Stimulated activated CD8-positive, alpha-beta memory T cell treated with anti-CD3 and anti-CD28 coated beads, Interleukin-12 subunit alpha, Interleukin-12 subunit beta, amount 100 ng/mL, for 24 hours (primary cell): ENCODE data around the gene OXT.
"Not testable (repeated sequence)": the region's sequence is repeated elsewhere in the genome, so short reads cannot be mapped to it uniquely, and the experiment has no call there.

ENCODE experiments used
- DNase-seq: peaks from one replicate; pipeline ENCODE4 v3.0.0-alpha.2; 2020; ENCODE audit errors: extremely low read depth

The OXT gene

DNA sequence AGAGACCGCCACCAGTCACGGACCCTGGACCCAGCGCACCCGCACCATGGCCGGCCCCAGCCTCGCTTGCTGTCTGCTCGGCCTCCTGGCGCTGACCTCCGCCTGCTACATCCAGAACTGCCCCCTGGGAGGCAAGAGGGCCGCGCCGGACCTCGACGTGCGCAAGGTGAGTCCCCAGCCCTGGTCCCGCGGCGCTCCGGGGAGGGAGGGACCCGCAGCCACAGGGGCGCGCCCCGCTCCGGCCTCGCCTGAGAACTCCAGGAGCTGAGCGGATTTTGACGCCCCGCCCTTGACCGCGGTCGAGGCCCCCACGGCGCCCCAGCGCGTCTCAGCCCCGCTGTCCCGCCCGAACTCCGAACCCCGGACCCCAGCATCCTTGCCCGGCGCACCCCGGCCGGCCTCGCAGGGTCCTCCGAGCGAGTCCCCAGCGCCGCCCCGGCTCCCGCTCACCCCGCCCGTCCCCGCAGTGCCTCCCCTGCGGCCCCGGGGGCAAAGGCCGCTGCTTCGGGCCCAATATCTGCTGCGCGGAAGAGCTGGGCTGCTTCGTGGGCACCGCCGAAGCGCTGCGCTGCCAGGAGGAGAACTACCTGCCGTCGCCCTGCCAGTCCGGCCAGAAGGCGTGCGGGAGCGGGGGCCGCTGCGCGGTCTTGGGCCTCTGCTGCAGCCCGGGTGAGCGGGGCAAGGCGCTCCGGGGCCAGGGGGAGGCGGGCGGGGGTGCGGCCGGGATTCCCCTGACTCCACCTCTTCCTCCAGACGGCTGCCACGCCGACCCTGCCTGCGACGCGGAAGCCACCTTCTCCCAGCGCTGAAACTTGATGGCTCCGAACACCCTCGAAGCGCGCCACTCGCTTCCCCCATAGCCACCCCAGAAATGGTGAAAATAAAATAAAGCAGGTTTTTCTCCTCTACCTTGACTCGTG is at the start of gene OXT:
TSS of gene OXT (plus strand) at position 11 of the 920 bp plus-strand sequence. CDS start at position 47, 36 bp downstream.
- DNase-seq = peak; percentile 37

DNA sequence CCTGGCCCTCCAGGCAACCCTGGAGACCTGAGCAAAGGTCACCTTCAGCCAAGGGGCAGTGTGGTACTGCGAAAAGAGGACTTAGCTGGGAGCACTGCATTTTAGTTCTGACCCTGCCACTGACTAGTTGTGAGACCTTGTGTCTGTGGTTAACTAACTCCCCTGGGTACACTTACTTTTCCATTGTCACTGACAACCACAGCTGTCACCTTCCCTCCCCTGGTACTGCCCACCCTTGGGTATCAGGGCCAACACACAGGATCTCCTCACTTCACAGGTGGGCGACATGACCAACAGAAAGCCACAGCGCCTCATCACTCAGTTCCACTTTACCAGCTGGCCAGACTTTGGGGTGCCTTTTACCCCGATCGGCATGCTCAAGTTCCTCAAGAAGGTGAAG is 49.6 kb upstream of the OXT start:
- DNase-seq = no peak

DNA sequence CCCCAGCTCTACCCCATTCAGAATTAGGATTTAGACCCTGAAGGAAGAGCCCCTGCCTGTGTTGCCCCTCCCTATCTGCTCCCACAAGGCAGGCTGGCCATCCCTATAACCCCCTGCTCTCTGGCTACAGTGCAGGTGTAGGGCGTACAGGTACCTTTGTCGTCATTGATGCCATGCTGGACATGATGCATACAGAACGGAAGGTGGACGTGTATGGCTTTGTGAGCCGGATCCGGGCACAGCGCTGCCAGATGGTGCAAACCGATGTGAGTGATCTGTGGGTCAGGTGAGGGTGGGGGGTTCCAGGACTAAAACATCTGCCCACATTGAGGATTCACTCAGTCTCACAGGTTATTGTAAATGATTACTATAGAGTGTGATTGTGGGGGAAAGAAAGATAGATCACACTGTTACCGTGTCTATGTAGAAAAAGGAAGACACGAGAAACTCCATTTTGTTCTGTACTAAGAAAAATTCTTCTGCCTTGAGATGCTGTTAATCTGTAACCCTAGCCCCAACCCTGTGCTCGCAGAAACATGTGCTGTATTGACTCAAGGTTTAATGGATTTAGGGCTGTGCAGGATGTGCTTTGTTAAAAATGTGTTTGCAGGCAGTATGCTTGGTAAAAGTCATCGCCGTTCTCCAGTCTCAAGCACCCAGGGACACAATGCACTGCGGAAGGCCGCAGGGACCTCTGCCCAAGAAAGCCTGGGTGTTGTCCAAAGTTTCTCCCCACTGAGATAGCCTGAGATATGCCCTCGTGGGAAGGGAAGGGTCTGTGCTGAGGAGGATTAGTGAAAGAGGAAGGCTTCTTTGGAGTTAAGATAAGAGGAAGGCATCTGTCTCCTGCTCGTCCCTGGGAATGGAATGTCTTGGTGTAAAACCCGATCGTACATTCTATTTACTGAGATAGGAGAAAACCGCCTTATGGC is 48.6 kb upstream of the OXT start:
- not testable (repeated sequence) for DNase-seq

DNA sequence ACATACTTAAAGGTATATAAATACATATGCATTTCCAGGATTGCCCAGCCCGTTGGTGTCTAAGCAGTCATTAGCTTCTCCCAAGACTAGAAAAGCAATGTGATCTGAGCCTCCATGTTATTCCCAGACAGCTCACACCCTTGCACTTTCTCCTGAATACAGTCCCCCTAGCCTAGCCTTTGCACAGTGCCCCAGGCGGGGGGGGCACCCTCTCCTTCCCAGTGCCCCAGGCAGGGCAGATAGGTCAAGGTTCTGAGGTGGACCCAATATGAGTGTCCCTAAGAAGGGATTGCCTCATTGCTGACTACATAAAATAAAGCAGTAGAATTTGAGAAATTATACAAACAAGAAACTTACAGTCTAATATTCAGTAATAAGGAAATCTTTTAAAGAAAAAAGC is 43.4 kb upstream of the OXT start:
- DNase-seq = no peak

DNA sequence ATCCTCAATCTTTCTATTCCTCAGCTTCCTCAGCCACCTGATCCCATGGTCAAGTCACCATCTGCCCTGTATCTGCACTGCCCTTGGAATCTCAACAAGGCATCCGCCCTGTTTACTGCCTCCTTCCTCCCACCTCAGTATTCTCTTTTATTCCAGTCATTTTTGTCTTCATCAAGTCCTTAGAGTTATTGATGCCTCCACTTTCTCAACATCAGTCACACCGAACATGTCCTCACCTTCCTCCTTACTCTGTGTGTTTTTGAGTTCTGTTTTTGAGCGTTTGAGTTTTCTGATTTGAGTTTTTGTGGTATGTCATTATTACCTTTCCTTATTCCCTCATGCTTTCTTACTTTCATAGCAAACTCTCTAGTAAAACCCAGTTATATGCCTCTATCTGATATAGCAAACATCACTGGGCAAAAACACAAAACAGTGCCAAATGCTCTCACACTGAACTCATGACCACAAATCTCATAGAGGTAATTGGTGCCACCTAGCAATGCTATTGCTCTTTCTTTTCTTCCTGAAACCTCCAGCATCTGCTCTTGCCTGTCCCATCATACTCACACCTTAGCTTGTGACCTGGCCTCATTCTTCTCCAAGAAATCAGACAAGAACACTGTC is 39.8 kb upstream of the OXT start:
- no peak for DNase-seq

DNA sequence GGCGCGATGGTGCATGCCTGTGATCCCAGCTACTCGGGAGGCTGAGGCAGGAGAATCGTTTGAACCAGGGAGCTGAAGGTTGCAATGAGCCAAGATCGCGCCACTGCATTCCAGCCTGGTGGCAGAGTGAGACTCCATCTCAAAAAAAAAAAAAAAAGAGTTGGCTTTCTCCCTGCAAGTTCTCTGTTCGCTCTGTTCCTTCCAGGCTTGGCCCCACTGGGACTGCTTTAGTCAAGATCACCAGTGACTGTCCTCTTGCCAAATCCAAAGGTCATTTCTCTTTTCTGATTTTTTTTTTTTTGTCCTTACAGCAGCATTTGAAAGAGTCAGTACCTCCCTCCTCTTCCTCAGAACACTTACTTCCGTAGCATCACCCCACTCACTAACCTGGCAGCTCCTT is 38.8 kb upstream of the OXT start:
- DNase-seq = no peak

DNA sequence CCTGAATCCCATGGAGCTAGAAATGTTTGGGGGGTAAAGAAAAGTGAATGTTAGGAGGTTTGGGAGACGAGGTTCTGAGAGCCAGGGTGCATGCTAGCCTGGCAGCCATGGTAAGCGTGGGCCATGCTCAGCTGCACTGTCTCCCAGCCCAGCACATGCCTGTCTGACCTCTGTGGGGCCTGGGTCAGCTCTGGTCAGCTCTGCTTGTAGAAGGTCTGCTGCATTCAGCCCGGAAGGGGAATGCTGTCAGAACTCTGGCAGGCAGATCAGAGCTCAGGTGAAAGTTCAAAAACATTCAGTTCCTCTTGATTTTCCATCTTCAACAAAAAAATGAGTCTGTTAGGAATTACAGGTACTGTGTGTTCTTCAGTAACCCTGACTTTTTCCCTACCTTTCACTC is 33.8 kb upstream of the OXT start:
- DNase-seq = no peak

DNA sequence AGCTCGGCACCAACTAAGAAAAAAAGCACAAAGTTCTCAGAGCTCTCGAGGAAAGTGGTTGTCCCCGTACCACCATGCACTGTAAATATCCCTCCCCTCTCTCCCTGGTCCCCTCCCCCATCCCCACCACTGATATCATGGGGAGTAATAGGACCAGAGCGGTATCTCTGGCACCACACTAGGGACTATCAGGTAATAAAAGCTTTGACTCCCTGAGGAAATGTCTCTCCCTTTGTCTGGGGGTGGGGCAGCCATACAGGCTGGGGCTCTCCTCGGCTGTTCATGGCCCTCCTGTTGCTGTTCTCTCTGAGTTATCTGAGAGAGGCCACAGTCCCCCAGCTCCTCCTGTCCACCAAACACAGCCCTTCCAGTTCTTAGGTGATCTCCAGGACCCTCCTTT is 33.0 kb upstream of the OXT start:
- no peak for DNase-seq

DNA sequence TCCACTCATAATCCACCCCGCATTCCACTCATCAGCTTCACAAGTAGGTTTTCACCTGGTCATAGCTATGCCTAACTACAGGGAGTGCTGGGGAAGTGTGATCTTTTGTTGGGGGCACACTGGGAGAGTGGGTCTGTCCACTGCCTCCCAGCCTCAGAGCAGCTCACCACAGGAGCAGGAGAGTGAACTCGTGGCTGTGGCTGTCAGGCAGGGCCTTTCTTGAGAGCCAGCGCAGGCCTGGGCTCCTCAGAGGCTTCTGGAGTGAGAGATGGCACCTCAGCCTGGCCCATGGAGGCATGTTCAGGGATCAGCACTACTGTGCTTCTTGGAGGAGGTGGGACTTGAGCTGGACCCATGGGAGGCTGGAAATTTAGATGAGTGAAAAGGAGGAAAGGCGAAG is 32.0 kb upstream of the OXT start:
- no peak for DNase-seq

DNA sequence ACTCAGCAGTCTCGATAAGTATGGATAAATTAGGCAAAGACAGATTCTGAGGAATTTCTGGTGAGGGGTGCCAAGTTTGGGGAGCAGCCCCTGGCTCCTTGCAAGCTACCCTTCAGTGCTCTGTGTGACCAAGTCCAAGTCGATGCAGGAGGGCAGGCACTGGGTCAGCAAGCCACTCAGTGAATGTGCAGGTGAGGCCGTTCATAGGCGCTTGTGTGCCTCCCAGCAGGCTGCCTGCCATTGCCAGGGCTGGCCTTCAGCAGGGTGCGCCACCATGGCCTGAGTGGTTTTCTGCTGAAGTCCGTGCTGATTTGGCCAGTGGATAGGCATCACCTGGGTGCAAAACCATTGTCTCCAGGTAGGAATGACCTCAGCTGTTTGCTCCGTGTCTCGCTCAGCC is 31.3 kb upstream of the OXT start:
- no peak for DNase-seq

DNA sequence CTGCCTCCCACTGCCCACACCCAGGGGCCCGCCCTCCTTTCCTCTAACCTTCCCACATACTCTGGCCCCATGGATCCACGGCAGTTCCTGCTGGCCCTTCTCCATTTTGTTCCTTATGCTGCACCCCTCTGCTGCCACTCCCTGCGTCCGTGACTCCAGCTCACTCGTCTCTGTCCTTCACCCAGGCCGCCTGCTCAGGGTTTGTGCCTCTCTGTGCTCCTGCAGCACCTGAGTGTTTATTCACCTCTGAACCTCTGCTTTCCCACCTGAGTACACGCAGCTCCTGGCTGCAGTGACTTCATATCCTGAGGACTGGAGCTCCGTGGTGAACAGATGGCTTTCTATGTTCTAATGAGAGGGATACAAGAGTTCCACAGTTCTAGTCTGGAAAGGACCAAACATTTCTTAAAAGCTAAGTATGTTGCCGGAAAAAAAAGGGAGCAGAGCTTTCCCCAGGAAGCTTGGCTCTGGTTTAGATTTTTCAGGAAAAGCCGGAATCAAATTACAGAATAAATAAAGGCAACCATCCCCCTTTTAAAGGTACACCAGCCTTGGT is 29.5 kb upstream of the OXT start:
- no peak for DNase-seq

DNA sequence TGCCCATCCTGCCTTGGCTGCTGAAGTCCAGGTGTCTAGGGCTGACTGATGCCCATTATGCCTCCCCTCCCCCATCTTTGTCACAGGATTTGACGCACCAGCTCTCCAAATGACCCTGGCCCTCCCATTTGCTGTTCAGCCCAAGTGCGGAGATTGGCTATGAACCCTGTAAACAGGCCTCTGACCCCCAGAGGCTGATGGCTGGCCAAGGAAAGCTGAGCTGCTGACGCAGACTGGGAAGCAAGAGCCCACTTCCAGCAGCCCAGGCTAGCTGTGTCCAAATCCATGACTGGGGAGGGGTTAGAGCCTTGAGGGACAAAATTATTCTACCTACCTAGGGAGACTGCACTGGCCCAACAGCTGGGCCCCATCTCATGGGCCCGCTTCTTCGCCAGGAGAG is 28.8 kb upstream of the OXT start:
- no peak for DNase-seq

DNA sequence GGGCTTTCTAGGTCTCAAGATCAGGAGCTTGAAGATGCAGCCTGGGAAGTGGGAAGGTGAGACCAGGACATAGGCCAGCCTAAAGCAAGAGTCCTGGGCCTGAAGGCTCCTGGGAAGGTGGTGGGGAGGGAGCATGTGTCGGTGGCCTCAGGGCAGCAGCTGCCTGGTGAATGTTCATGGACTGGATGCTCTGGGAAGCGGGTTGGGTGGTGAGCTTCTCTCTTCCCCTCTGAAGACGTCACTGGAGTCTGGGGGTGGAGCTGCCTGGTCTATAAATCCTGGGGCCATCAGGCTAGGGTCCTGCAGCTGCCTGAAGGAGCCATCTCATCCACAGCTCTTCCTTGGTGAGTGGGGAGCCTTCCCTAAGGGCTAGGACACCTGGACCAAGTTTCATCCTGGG is 28.1 kb upstream of the OXT start, which contains the start of gene GNRH2:
TSS of gene GNRH2 (plus strand) at position 301 of the 400 bp plus-strand sequence. CDS start 793 bp downstream, outside the sequence.
- DNase-seq = no peak

DNA sequence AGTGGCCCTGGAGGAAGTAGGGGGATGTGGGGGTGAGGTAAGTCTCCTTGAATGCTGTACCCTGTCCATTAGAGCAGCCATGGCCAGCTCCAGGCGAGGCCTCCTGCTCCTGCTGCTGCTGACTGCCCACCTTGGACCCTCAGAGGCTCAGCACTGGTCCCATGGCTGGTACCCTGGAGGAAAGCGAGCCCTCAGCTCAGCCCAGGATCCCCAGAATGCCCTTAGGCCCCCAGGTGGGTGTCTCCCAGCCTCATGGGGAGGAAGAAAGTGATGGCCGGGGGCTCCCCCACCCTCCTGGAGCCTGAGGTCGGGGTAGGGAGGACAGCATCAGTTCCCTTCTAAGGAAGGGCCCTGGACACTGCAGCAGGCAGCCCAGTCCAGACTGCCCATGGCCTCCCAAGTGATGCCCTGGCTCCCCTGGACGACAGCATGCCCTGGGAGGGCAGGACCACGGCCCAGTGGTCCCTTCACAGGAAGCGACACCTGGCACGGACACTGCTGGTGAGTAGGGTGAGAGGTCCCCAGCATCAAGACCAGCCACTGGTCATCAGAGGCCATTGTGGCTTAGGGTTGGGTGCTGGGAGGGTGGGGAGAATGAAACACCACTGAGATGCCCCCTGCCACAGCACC is 27.0 kb upstream of the OXT start:
- no peak for DNase-seq

DNA sequence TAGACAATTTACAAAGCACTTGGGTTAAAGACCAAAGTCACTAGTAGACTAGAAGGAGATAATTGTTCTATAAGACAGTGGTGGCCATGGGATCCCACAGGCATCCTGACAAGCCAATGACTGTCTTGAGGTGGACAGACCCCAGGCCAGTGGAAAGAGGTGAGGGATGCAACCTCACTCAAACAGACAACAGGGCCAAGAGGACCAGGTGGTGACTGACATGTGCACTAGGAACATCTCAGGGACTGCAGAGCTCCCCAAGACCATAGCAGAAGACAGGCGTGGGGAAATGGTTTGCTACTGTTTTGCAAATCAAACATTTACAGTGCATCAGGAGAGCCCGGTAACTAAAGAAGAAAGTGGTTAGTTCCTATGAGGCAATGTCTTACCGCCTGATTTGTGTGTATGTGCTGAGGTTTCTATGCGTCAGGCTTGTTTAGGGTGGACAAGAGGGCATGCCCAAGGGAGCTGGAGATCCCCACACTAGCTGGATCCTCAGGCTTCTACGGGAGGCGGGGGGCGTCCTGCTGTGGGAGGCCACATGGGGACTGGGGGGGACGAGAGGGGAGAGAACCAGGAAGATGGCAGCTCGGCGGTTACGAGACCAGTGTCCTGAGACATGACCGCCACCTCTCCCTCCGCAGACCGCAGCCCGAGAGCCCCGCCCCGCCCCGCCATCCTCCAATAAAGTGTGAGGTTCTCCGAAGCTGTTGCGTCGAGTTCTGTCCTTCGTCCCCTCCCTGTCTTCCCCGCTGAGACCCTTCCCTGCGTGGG is 26.2 kb upstream of the OXT start:
- no peak for DNase-seq

DNA sequence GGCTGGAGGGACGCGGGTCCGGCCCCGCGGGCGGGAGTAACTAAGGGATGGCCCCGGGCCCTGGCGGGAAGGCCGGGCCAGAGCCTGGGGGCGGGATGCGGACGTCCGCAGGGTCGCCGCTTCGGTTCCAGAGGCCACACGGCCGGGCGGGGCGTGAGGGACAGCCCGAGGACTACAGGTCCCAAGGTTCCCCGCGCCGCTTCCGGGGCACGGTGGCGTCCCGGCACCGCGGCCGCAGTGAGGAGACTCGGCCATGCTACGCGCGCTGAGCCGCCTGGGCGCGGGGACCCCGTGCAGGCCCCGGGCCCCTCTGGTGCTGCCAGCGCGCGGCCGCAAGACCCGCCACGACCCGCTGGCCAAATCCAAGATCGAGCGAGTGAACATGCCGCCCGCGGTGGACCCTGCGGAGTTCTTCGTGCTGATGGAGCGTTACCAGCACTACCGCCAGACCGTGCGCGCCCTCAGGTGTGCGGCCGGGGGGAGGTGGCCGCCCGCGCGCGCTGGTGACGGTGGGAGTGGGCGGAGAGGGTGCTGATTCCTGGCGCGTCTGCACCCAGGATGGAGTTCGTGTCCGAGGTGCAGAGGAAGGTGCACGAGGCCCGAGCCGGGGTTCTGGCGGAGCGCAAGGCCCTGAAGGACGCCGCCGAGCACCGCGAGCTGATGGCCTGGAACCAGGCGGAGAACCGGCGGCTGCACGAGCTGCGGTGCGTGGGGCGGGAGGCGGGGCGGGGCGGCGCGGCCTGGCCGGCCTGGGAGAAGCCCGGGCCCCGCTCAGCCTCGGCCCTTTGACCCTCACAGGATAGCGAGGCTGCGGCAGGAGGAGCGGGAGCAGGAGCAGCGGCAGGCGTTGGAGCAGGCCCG is 25.4 kb upstream of the OXT start, which contains the start of gene MRPS26:
TSS of gene MRPS26 (plus strand) at position 237 of the 861 bp plus-strand sequence. CDS start at position 254, 17 bp downstream.
- peak; percentile 67 for DNase-seq

DNA sequence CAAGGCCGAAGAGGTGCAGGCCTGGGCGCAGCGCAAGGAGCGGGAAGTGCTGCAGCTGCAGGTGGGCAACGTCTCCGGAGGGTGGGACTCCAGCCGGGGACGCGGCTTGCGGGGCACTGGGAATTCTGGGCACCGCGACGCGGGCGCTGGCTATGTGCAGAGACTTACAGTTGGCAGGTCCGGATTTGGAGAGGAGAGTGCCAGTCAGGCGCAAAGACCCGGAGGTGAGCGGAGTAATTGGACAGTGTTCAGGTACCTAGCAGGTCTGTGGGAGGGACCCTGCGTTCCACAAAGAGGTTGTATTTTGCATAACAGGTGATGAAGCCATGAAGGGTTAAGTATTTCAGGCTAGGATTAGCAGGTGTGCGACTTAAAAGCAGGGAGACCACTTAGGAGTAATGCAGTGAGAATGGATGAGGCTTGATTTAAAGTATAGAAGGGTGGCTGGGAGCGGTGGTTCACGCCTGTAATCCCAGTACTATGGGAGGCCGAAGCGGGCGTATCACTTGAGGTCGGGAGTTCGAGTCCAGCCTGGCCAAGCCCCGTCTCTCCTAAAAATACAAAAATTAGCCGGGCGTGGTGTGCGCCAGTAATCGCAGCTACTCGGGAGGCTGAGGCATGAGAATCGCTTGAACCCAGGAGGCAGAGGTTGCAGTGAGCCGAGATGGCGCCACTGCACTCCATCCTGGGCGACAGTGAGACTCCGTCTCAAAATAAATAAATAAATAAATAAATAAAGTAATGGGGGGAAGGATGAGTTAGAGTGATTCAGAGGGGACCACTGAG is 24.6 kb upstream of the OXT start:
- no peak for DNase-seq
